HepG2 (cell line): Measurements from ENCODE around the gene CABLES1. TPM values are rescaled to one million over a fixed set of nuclear protein-coding genes. Genes with fewer than 3 reads are reported as not detected.
A peak's percentile ranks its signal among the peaks of the same experiment; 100 is the strongest.

Experiments
- ATF7 ChIP-seq, 2 experiments: fragments of 450-650 bp in 1 of 2; sonication (generic) in 1 of 2; formaldehyde crosslinking in 1 of 2; IDR thresholded peaks; 2 replicates each; pipeline versions ENCODE4 v1.4.0 to v1.6.1; 2016 to 2020; ENCODE audit warnings: antibody characterized with exemption in 1 of 2, mild to moderate bottlenecking in 1 of 2, missing genetic modification reagents in 1 of 2
- BORCS8-MEF2B ChIP-seq: sonication (generic); formaldehyde crosslinking; IDR thresholded peaks from 2 replicates; pipeline ENCODE4 v1.8.0; 2022; ENCODE audit warnings: mild to moderate bottlenecking, missing genetic modification reagents
- CENPX ChIP-seq: sonication (generic); formaldehyde crosslinking; IDR thresholded peaks from 2 replicates; pipeline ENCODE4 v1.9.0; 2021; ENCODE audit warnings: mild to moderate bottlenecking, missing genetic modification reagents, moderate library complexity
- FOXJ3 ChIP-seq: sonication (generic); formaldehyde crosslinking; IDR thresholded peaks from 2 replicates; pipeline ENCODE4 v1.4.0; 2020; ENCODE audit warnings: missing genetic modification reagents, mild to moderate bottlenecking, borderline replicate concordance
- FOXP1 ChIP-seq, 2 experiments: fragments of 450-650 bp in 1 of 2; IDR thresholded peaks; 2 replicates each; pipeline ENCODE4 v1.6.1; 2017 to 2018; ENCODE audit warnings: antibody characterized with exemption in 1 of 2
- HMG20A ChIP-seq: IDR thresholded peaks from 2 replicates; pipeline ENCODE4 v1.6.1; 2016; ENCODE audit warnings: borderline replicate concordance
- HNRNPK ChIP-seq: fragments of 200-400 bp; formaldehyde crosslinking; IDR thresholded peaks from 2 replicates; pipeline ENCODE4 v1.6.1; 2018; ENCODE audit warnings: low read length, low read depth, moderate library complexity, mild to moderate bottlenecking; ENCODE audit not compliant: poor library complexity, severe bottlenecking
- KLF15 ChIP-seq: sonication (generic); formaldehyde crosslinking; IDR thresholded peaks from 2 replicates; pipeline ENCODE4 v1.8.1; 2023; ENCODE audit warnings: borderline replicate concordance, mild to moderate bottlenecking, inconsistent platforms, missing genetic modification reagents, mixed read lengths
- REL ChIP-seq: sonication (generic); formaldehyde crosslinking; conservative IDR thresholded peaks from 2 replicates; pipeline ENCODE4 v1.8.0; 2022; ENCODE audit warnings: mild to moderate bottlenecking, missing genetic modification reagents, moderate library complexity
- RXRA ChIP-seq: sonication (generic); formaldehyde crosslinking; IDR thresholded peaks from 2 replicates; pipeline ENCODE4 v1.5.1; 2020; ENCODE audit warnings: missing genetic modification reagents
- SP2 ChIP-seq: sonication (generic); formaldehyde crosslinking; IDR thresholded peaks from 2 replicates; pipeline ENCODE4 v1.5.1; 2020; ENCODE audit warnings: mild to moderate bottlenecking, missing genetic modification reagents
- TCF12 ChIP-seq, 2 experiments: fragments of 450-650 bp in 1 of 2; sonication (generic) in 1 of 2; formaldehyde crosslinking in 1 of 2; IDR thresholded peaks; 2 replicates each; pipeline versions ENCODE4 v1.6.1 to v1.8.0; 2017 to 2022; ENCODE audit warnings: antibody characterized with exemption in 1 of 2, mild to moderate bottlenecking in 1 of 2, missing genetic modification reagents in 1 of 2, moderate library complexity in 1 of 2
- THAP11 ChIP-seq: IDR thresholded peaks from 2 replicates; pipeline ENCODE4 v1.6.1; 2016; ENCODE audit warnings: missing biosample characterization, missing genetic modification reagents
- ZFP1 ChIP-seq: IDR thresholded peaks from 2 replicates; pipeline ENCODE4 v1.6.1; 2016
- ZNF274 ChIP-seq: sonication (generic); formaldehyde crosslinking; IDR thresholded peaks from 2 replicates; pipeline ENCODE4 v1.5.1; 2020; ENCODE audit warnings: mild to moderate bottlenecking, missing genetic modification reagents
- ZNF510 ChIP-seq: sonication (generic); formaldehyde crosslinking; IDR thresholded peaks from 2 replicates; pipeline ENCODE4 v1.4.0; 2020; ENCODE audit warnings: low read depth, mild to moderate bottlenecking, missing genetic modification reagents
- ZNF644 ChIP-seq: IDR thresholded peaks from 2 replicates; pipeline ENCODE4 v1.6.1; 2016; ENCODE audit warnings: low read depth
- polyA plus RNA-seq, 8 experiments: library from polyadenylated mRNA; depleted of rRNA in 3 of 8; stranded (reverse) in 7 of 8; unstranded in 1 of 8; fragments of >200 nt; fragmentation: Illumina TruSeq in 4 of 8; extraction: Trizol in 4 of 8; gene quantifications; 2 replicates each; pipeline versions ENCODE4 v1.2.1 to v1.2.3, GENCODE V29; 2011 to 2016; ENCODE audit warnings: low read depth in 4 of 8, missing spikeins in 1 of 8, mixed read lengths in 1 of 8; ENCODE audit not compliant: insufficient read depth in 1 of 8
- total RNA-seq, 5 experiments: library from RNA; depleted of rRNA; stranded (reverse); fragments of >200 nt; fragmentation: Illumina TruSeq; extraction: Trizol; gene quantifications; 2 replicates each; pipeline ENCODE4 v1.2.3, GENCODE V29; 2016; ENCODE audit warnings: low read depth in 1 of 5
- TF ChIP-seq, protein P1 (sequence below): sonication (generic); formaldehyde crosslinking; conservative IDR thresholded peaks from 2 replicates; pipeline ENCODE4 v1.8.0; 2022; ENCODE audit warnings: low read depth, missing genetic modification reagents
- TF ChIP-seq, protein P2 (sequence below): sonication (generic); formaldehyde crosslinking; IDR thresholded peaks from 2 replicates; pipeline ENCODE4 v1.4.0; 2020; ENCODE audit warnings: mild to moderate bottlenecking, missing genetic modification reagents
- TF ChIP-seq, protein P3 (sequence below): sonication (generic); formaldehyde crosslinking; IDR thresholded peaks from 2 replicates; pipeline ENCODE4 v1.5.0; 2020; ENCODE audit warnings: missing genetic modification reagents, mild to moderate bottlenecking, borderline replicate concordance
- TF ChIP-seq, protein P4 (sequence below): sonication (generic); formaldehyde crosslinking; conservative IDR thresholded peaks from 2 replicates; pipeline ENCODE4 v1.4.0; 2020; ENCODE audit warnings: missing genetic modification reagents
- TF ChIP-seq, protein P5 (sequence below): sonication (generic); formaldehyde crosslinking; IDR thresholded peaks from 2 replicates; pipeline ENCODE4 v1.8.1; 2023; ENCODE audit warnings: missing genetic modification reagents, mild to moderate bottlenecking, borderline replicate concordance
- TF ChIP-seq, protein P6 (sequence below): sonication (generic); formaldehyde crosslinking; IDR thresholded peaks from 2 replicates; pipeline ENCODE4 v1.5.0; 2020; ENCODE audit warnings: missing genetic modification reagents

Gene CABLES1
- total and polyA plus RNA-seq, 2 of the 13 experiments (the other 11 are each of a cell fraction or from before 2014, with no cell fraction given), result 14.7 to 25.8 TPM

DNA sequence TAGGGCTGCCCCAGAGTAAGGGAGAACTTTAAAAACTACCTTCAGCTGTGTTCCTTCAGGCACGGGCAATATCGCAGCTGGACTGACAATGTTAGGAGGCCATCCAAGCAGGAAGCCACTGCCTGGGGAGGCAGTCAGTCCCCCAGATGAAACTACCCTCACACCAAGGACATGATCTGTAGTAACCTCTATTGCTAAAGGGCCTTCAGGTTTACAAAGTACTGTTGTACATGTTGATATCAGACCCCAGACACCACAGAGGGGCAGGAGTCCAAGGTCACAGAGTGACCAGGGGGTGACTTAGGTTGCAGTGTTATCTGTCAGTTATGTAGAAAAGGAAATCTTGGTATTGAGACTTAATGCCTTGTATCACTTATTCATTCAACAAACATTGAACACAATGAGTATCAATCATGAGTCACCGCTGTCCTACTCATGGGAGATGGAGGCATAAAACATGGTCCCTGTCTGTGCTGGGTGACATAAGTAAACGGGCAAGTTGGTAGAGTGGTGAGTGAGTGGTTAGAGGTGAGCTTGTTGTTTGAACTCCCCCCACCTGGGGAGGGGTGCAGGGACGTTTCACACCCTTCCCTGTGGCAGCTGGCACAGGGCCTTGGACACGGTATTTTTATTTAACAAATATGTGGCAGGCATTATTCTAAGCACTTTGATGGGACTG lies 7.1 kb downstream of the CABLES1 start (continued):
- TF ChIP-seq, protein P1, sequence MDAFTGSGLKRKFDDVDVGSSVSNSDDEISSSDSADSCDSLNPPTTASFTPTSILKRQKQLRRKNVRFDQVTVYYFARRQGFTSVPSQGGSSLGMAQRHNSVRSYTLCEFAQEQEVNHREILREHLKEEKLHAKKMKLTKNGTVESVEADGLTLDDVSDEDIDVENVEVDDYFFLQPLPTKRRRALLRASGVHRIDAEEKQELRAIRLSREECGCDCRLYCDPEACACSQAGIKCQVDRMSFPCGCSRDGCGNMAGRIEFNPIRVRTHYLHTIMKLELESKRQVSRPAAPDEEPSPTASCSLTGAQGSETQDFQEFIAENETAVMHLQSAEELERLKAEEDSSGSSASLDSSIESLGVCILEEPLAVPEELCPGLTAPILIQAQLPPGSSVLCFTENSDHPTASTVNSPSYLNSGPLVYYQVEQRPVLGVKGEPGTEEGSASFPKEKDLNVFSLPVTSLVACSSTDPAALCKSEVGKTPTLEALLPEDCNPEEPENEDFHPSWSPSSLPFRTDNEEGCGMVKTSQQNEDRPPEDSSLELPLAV (CRISPR knock-in tag), result no peak
- TF ChIP-seq, protein P2, sequence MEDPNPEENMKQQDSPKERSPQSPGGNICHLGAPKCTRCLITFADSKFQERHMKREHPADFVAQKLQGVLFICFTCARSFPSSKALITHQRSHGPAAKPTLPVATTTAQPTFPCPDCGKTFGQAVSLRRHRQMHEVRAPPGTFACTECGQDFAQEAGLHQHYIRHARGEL (CRISPR knock-in tag), result no peak
- no peak for TF ChIP-seq ZNF644 (CRISPR knock-in tag)
- no peak for TF ChIP-seq HNRNPK
- TF ChIP-seq, protein P3, sequence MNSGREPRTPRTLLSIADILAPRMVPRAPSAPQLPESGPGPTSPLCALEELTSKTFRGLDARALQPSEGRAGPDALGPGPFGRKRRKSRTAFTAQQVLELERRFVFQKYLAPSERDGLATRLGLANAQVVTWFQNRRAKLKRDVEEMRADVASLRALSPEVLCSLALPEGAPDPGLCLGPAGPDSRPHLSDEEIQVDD (CRISPR knock-in tag), result no peak
- no peak for TF ChIP-seq THAP11 (CRISPR knock-in tag)
- TF ChIP-seq, protein P4, sequence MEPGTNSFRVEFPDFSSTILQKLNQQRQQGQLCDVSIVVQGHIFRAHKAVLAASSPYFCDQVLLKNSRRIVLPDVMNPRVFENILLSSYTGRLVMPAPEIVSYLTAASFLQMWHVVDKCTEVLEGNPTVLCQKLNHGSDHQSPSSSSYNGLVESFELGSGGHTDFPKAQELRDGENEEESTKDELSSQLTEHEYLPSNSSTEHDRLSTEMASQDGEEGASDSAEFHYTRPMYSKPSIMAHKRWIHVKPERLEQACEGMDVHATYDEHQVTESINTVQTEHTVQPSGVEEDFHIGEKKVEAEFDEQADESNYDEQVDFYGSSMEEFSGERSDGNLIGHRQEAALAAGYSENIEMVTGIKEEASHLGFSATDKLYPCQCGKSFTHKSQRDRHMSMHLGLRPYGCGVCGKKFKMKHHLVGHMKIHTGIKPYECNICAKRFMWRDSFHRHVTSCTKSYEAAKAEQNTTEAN (CRISPR knock-in tag), result no peak
- no peak for TF ChIP-seq ZNF274 (CRISPR knock-in tag)
- TF ChIP-seq SP2, result no peak
- TF ChIP-seq KLF15 (CRISPR knock-in tag), result no peak
- TF ChIP-seq, protein P5, sequence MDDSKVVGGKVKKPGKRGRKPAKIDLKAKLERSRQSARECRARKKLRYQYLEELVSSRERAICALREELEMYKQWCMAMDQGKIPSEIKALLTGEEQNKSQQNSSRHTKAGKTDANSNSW (CRISPR knock-in tag), result no peak
- no peak for TF ChIP-seq ZNF510 (CRISPR knock-in tag)
- no peak; the same call in 1 of the 2 replicates for TF ChIP-seq HMG20A
- no peak for TF ChIP-seq REL
- TF ChIP-seq, protein P6, sequence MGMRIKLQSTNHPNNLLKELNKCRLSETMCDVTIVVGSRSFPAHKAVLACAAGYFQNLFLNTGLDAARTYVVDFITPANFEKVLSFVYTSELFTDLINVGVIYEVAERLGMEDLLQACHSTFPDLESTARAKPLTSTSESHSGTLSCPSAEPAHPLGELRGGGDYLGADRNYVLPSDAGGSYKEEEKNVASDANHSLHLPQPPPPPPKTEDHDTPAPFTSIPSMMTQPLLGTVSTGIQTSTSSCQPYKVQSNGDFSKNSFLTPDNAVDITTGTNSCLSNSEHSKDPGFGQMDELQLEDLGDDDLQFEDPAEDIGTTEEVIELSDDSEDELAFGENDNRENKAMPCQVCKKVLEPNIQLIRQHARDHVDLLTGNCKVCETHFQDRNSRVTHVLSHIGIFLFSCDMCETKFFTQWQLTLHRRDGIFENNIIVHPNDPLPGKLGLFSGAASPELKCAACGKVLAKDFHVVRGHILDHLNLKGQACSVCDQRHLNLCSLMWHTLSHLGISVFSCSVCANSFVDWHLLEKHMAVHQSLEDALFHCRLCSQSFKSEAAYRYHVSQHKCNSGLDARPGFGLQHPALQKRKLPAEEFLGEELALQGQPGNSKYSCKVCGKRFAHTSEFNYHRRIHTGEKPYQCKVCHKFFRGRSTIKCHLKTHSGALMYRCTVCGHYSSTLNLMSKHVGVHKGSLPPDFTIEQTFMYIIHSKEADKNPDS (CRISPR knock-in tag), result peak; percentile 48
- TF ChIP-seq RXRA (CRISPR knock-in tag), result peak; percentile 86
- TF ChIP-seq BORCS8-MEF2B (CRISPR knock-in tag), result no peak; the same call in 1 of the 2 replicates
- TF ChIP-seq FOXJ3 (CRISPR knock-in tag), result no peak
- TF ChIP-seq TCF12 (IDR thresholded peaks at IDR 0.05), result no peak
- TF ChIP-seq TCF12 (CRISPR knock-in tag; IDR thresholded peaks at IDR 0.05), result no peak
- no peak for TF ChIP-seq ATF7 (IDR thresholded peaks at IDR 0.05)
- TF ChIP-seq ATF7 (CRISPR knock-in tag; IDR thresholded peaks at IDR 0.05), result no peak
- TF ChIP-seq CENPX (CRISPR knock-in tag), result no peak
- 0 out of 2 replicates have a peak, but pooled peaks have one; percentile 21 for TF ChIP-seq ZFP1 (CRISPR knock-in tag)
- TF ChIP-seq FOXP1 (IDR thresholded peaks at IDR 0.05), result no peak
- TF ChIP-seq FOXP1 (CRISPR knock-in tag; IDR thresholded peaks at IDR 0.05), result peak; percentile 80
